ENCODE measurements around the gene TNN.

TNN gene

GRCh38 chr1:175128523-175128922 is 60.9 kb downstream of the TNN start:
- Histone ChIP-seq H3K27me3 (ENCODE audit: control insufficient read depth, insufficient read depth, low read length) (no peaks in the 10 kb centered on the region), H3K36me3 (ENCODE audit: control insufficient read depth, insufficient read depth, low read length) (no peaks in the 10 kb centered on the region), H3K4me3 (ENCODE audit: low read length) (no peak overlapping the region), H3K4me1 (ENCODE audit: control insufficient read depth, insufficient read depth, low read length) (peaks cover 38% of the 10 kb centered on the region), H3K27ac (ENCODE audit: low read depth, low read length) (no peak overlapping the region), H3K9ac (ENCODE audit: low read length) (no peak overlapping the region)

GRCh38 chr1:175129182-175129581 is 61.5 kb downstream of the TNN start:
- no peak overlapping the region for H3K9ac ChIP-seq (ENCODE audit: low read length)
- no peak overlapping the region for H3K4me3 ChIP-seq (ENCODE audit: low read length)
- peaks cover 38% of the 10 kb centered on the region for H3K4me1 ChIP-seq (ENCODE audit: control insufficient read depth, insufficient read depth, low read length)
- H3K27me3 ChIP-seq (ENCODE audit: control insufficient read depth, insufficient read depth, low read length), result no peaks in the 10 kb centered on the region
- peak overlapping the region; percentile 71 for H3K27ac ChIP-seq (ENCODE audit: low read depth, low read length)
- H3K36me3 ChIP-seq (ENCODE audit: control insufficient read depth, insufficient read depth, low read length), result no peaks in the 10 kb centered on the region

- no peaks in the 10 kb centered on the region for H3K27me3 ChIP-seq (ENCODE audit: control insufficient read depth, insufficient read depth, low read length)
- H3K36me3 ChIP-seq (ENCODE audit: control insufficient read depth, insufficient read depth, low read length), result no peaks in the 10 kb centered on the region
- H3K4me3 ChIP-seq (ENCODE audit: low read length), result no peak overlapping the region
- peak overlapping the region; percentile 71 for H3K27ac ChIP-seq (ENCODE audit: low read depth, low read length)
- H3K4me1 ChIP-seq (ENCODE audit: control insufficient read depth, insufficient read depth, low read length), result peaks cover 38% of the 10 kb centered on the region
- no peak overlapping the region for H3K9ac ChIP-seq (ENCODE audit: low read length)
Measured at GRCh38 chr1:175129644-175129996, 62.0 kb downstream of the TNN start.

- H3K27me3 ChIP-seq (ENCODE audit: control insufficient read depth, insufficient read depth, low read length), result no peaks in the 10 kb centered on the region
- no peak overlapping the region for H3K9ac ChIP-seq (ENCODE audit: low read length)
- no peaks in the 10 kb centered on the region for H3K36me3 ChIP-seq (ENCODE audit: control insufficient read depth, insufficient read depth, low read length)
- peaks cover 36% of the 10 kb centered on the region for H3K4me1 ChIP-seq (ENCODE audit: control insufficient read depth, insufficient read depth, low read length)
- H3K27ac ChIP-seq (ENCODE audit: low read depth, low read length), result peak overlapping the region; percentile 71
- H3K4me3 ChIP-seq (ENCODE audit: low read length), result no peak overlapping the region
Measured at GRCh38 chr1:175129997-175130648, 62.5 kb downstream of the TNN start.

- Histone ChIP-seq H3K27me3 (ENCODE audit: control insufficient read depth, insufficient read depth, low read length) (no peaks in the 10 kb centered on the region), H3K4me1 (ENCODE audit: control insufficient read depth, insufficient read depth, low read length) (peaks cover 36% of the 10 kb centered on the region), H3K9ac (ENCODE audit: low read length) (no peak overlapping the region)
Measured at GRCh38 chr1:175130649-175131045, 63.0 kb downstream of the TNN start.

GRCh38 chr1:175131095-175131494 is 63.5 kb downstream of the TNN start:
- Histone ChIP-seq H3K4me3 (ENCODE audit: low read length) (no peak overlapping the region), H3K36me3 (ENCODE audit: control insufficient read depth, insufficient read depth, low read length) (no peaks in the 10 kb centered on the region), H3K9ac (ENCODE audit: low read length) (no peak overlapping the region), H3K4me1 (ENCODE audit: control insufficient read depth, insufficient read depth, low read length) (peaks cover 36% of the 10 kb centered on the region), H3K27ac (ENCODE audit: low read depth, low read length) (peak overlapping the region; percentile 30), H3K27me3 (ENCODE audit: control insufficient read depth, insufficient read depth, low read length) (no peaks in the 10 kb centered on the region)

More at GRCh38 chr1:175130649-175131045, 63.0 kb downstream of the TNN start:
- Histone ChIP-seq H3K27ac (ENCODE audit: low read depth, low read length) (peak overlapping the region; percentile 52), H3K36me3 (ENCODE audit: control insufficient read depth, insufficient read depth, low read length) (no peaks in the 10 kb centered on the region), H3K4me3 (ENCODE audit: low read length) (no peak overlapping the region)

- H3K9ac ChIP-seq (ENCODE audit: low read length), result no peak overlapping the region
- no peak overlapping the region for H3K4me3 ChIP-seq (ENCODE audit: low read length)
- H3K27ac ChIP-seq (ENCODE audit: low read depth, low read length), result no peak overlapping the region
- H3K27me3 ChIP-seq (ENCODE audit: control insufficient read depth, insufficient read depth, low read length), result no peaks in the 10 kb centered on the region
- no peaks in the 10 kb centered on the region for H3K36me3 ChIP-seq (ENCODE audit: control insufficient read depth, insufficient read depth, low read length)
- peaks cover 36% of the 10 kb centered on the region for H3K4me1 ChIP-seq (ENCODE audit: control insufficient read depth, insufficient read depth, low read length)
Measured at GRCh38 chr1:175132436-175132835, 64.8 kb downstream of the TNN start.

GRCh38 chr1:175133673-175134435 is 66.2 kb downstream of the TNN start:
- H3K27ac ChIP-seq (ENCODE audit: low read depth, low read length), result no peak overlapping the region
- H3K36me3 ChIP-seq (ENCODE audit: control insufficient read depth, insufficient read depth, low read length), result no peaks in the 10 kb centered on the region
- no peaks in the 10 kb centered on the region for H3K27me3 ChIP-seq (ENCODE audit: control insufficient read depth, insufficient read depth, low read length)
- peaks cover 33% of the 10 kb centered on the region for H3K4me1 ChIP-seq (ENCODE audit: control insufficient read depth, insufficient read depth, low read length)
- no peak overlapping the region for H3K9ac ChIP-seq (ENCODE audit: low read length)
- H3K4me3 ChIP-seq (ENCODE audit: low read length), result no peak overlapping the region

GRCh38 chr1:175134500-175134899 is 66.9 kb downstream of the TNN start:
- no peak overlapping the region for H3K27ac ChIP-seq (ENCODE audit: low read depth, low read length)
- no peaks in the 10 kb centered on the region for H3K27me3 ChIP-seq (ENCODE audit: control insufficient read depth, insufficient read depth, low read length)
- H3K36me3 ChIP-seq (ENCODE audit: control insufficient read depth, insufficient read depth, low read length), result no peaks in the 10 kb centered on the region
- no peak overlapping the region for H3K4me3 ChIP-seq (ENCODE audit: low read length)
- H3K4me1 ChIP-seq (ENCODE audit: control insufficient read depth, insufficient read depth, low read length), result peaks cover 32% of the 10 kb centered on the region
- H3K9ac ChIP-seq (ENCODE audit: low read length), result no peak overlapping the region

- Histone ChIP-seq H3K4me3 (ENCODE audit: low read length) (no peak overlapping the region), H3K27me3 (ENCODE audit: control insufficient read depth, insufficient read depth, low read length) (no peaks in the 10 kb centered on the region), H3K4me1 (ENCODE audit: control insufficient read depth, insufficient read depth, low read length) (peaks cover 16% of the 10 kb centered on the region), H3K27ac (ENCODE audit: low read depth, low read length) (no peak overlapping the region), H3K36me3 (ENCODE audit: control insufficient read depth, insufficient read depth, low read length) (no peaks in the 10 kb centered on the region), H3K9ac (ENCODE audit: low read length) (no peak overlapping the region)
Measured at GRCh38 chr1:175136246-175136645, 68.6 kb downstream of the TNN start.

GRCh38 chr1:175137369-175137768 is 69.7 kb downstream of the TNN start:
- H3K27me3 ChIP-seq (ENCODE audit: control insufficient read depth, insufficient read depth, low read length), result no peaks in the 10 kb centered on the region
- no peak overlapping the region for H3K9ac ChIP-seq (ENCODE audit: low read length)
- no peak overlapping the region for H3K27ac ChIP-seq (ENCODE audit: low read depth, low read length)
- H3K4me1 ChIP-seq (ENCODE audit: control insufficient read depth, insufficient read depth, low read length), result peaks cover 10% of the 10 kb centered on the region
- no peaks in the 10 kb centered on the region for H3K36me3 ChIP-seq (ENCODE audit: control insufficient read depth, insufficient read depth, low read length)
- no peak overlapping the region for H3K4me3 ChIP-seq (ENCODE audit: low read length)

- no peak overlapping the region for H3K9ac ChIP-seq (ENCODE audit: low read length)
- no peak overlapping the region for H3K27ac ChIP-seq (ENCODE audit: low read depth, low read length)
- H3K4me1 ChIP-seq (ENCODE audit: control insufficient read depth, insufficient read depth, low read length), result no peaks in the 10 kb centered on the region
- H3K27me3 ChIP-seq (ENCODE audit: control insufficient read depth, insufficient read depth, low read length), result no peaks in the 10 kb centered on the region
- H3K36me3 ChIP-seq (ENCODE audit: control insufficient read depth, insufficient read depth, low read length), result no peaks in the 10 kb centered on the region
- H3K4me3 ChIP-seq (ENCODE audit: low read length), result no peak overlapping the region
Measured at GRCh38 chr1:175138579-175138978, 70.9 kb downstream of the TNN start.
